Gastrocnemius medialis (tissue), 4 donors: ENCODE measurements around the gene PLEKHN1. TPM values are rescaled to one million over a fixed set of nuclear protein-coding genes. Genes with fewer than 3 reads are reported as not detected.

Source experiments
- ATAC-seq, 2 donors: fragments of 150-250 bp; one replicate each; pipeline ENCODE4 v1.9.1; 2016
- DNase-seq, 2 donors: peaks; one replicate each; pipeline ENCODE4 v3.0.0-alpha.2; 2019
- H3K27ac ChIP-seq, 4 donors: fragments of 200-600 bp; sonication (generic); 1 replicate in 1 of 4; 2 replicates in 3 of 4; pipeline ENCODE4 v1.5.1; 2016 to 2018; ENCODE audit warnings: mild to moderate bottlenecking in 2 of 4, moderate library complexity in 1 of 4
- H3K27me3 ChIP-seq, 3 donors: fragments of 200-600 bp; sonication (generic) in 2 of 3; 1 replicate in 1 of 3; 2 replicates in 2 of 3; pipeline versions ENCODE4 v1.5.1 to v1.6.0; 2016 to 2019; ENCODE audit warnings: mild to moderate bottlenecking in 1 of 3, moderate library complexity in 1 of 3
- H3K36me3 ChIP-seq, 2 donors: fragments of 200-600 bp; sonication (generic) in 1 of 2; one replicate each; pipeline ENCODE4 v1.5.1; 2017 to 2018
- H3K4me1 ChIP-seq, 2 donors: fragments of 200-600 bp; sonication (generic) in 1 of 2; one replicate each; pipeline ENCODE4 v1.5.1; 2016 to 2017; ENCODE audit warnings: mild to moderate bottlenecking in 2 of 2
- H3K4me3 ChIP-seq, 4 donors: fragments of 200-600 bp; sonication (generic) in 3 of 4; 1 replicate in 1 of 4; 2 replicates in 3 of 4; pipeline ENCODE4 v1.5.1; 2016 to 2019; ENCODE audit warnings: mild to moderate bottlenecking in 2 of 4
- H3K9me3 ChIP-seq, 3 donors: fragments of 200-600 bp; sonication (generic) in 2 of 3; 1 replicate in 1 of 3; 2 replicates in 2 of 3; pipeline ENCODE4 v1.5.1; 2016 to 2019
- POLR2A ChIP-seq, 2 donors: fragments of 450-650 bp; IDR thresholded peaks; one replicate each; pipeline ENCODE4 v1.6.1; 2017; ENCODE audit warnings: antibody characterized with exemption in 2 of 2, mild to moderate bottlenecking in 2 of 2, moderate library complexity in 2 of 2
- in situ Hi-C, 4 donors: fragments of 200-750 bp; cut with MboI; loops; one replicate each; pipeline versions ENCODE4 v1.15.0 to v1.8.0; 2017; ENCODE audit warnings: low sequenced_read_pairs in 4 of 4
- intact Hi-C: fragments of 100-400 bp; cut with DNase I; formaldehyde crosslinking; loops from one replicate; pipeline ENCODE4 v1.15.1; 2023; ENCODE audit warnings: low total_unique reads
- total RNA-seq, 4 donors: library from RNA; depleted of rRNA; stranded (reverse); fragments of >200 nt; gene quantifications; one replicate each; pipeline versions ENCODE4 v1.1.0 to v1.2.3, GENCODE V29; 2016
- TF ChIP-seq, protein P1 (sequence below), 5 experiments: fragments of 450-650 bp in 3 of 5; fragments of 200-600 bp in 2 of 5; sonication (generic) in 2 of 5; IDR thresholded peaks in 4 of 5; conservative IDR thresholded peaks in 1 of 5; 1 replicate in 4 of 5; 2 replicates in 1 of 5; pipeline ENCODE4 v1.5.1; 2016 to 2019; ENCODE audit warnings: antibody characterized with exemption in 5 of 5, mild to moderate bottlenecking in 3 of 5, moderate library complexity in 3 of 5

Gene PLEKHN1
- total RNA-seq, 4 donors from 2014 or later, result 0.23 TPM; not detected in 3

DNA sequence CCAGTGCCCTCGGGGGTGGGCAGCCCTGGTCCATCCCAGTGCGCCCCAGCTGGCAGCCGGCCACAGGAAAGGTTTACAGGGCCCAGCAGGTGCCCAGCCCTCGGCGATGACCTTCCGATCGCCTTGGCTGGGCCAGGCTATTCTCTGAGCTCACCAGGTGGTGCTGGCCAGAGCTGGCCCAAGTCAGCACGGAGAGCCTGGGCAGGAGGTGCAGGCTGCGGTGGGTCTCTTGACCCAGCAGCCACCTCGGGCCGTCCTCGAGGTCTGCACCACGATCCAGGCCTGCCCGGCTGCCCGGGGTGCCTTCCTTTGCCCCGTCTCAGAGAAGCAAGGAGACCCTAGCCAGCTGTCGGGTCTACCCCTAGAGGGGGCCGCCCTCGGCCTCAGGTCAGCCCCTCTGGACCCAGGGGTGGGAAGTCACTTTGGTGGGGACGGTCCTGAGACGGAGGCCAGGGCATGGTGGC is 15.2 kb downstream of the PLEKHN1 start:
- H3K36me3 ChIP-seq, result no peaks in the 10 kb centered on the region
- H3K9me3 ChIP-seq, result no peaks in the 10 kb centered on the region
- ATAC-seq, result peak; percentile 4 to 12
- peak overlapping the region; percentile 100 for H3K27ac ChIP-seq
- H3K4me1 ChIP-seq, result peaks cover 29 to 38% of the 10 kb centered on the region in 2 donors
- peak in 1 of 2 donors; percentile 77 for DNase-seq
- peak overlapping the region; percentile 58 to 65 (median 62) for H3K4me3 ChIP-seq
- in situ Hi-C loops (loop anchor here in 2 of 4 donors (10.0 kb wide), 1 partner anchor 83 kb away; no protein-coding TSS in a partner anchor), intact Hi-C loops (loop anchor here (5.0 kb wide), 1 partner anchor 366 kb away; the partner anchor contains the start of gene DVL1)
- no peaks in the 10 kb centered on the region for H3K27me3 ChIP-seq
- no peak for TF ChIP-seq POLR2A (IDR thresholded peaks at IDR 0.05)
- TF ChIP-seq, protein P1, sequence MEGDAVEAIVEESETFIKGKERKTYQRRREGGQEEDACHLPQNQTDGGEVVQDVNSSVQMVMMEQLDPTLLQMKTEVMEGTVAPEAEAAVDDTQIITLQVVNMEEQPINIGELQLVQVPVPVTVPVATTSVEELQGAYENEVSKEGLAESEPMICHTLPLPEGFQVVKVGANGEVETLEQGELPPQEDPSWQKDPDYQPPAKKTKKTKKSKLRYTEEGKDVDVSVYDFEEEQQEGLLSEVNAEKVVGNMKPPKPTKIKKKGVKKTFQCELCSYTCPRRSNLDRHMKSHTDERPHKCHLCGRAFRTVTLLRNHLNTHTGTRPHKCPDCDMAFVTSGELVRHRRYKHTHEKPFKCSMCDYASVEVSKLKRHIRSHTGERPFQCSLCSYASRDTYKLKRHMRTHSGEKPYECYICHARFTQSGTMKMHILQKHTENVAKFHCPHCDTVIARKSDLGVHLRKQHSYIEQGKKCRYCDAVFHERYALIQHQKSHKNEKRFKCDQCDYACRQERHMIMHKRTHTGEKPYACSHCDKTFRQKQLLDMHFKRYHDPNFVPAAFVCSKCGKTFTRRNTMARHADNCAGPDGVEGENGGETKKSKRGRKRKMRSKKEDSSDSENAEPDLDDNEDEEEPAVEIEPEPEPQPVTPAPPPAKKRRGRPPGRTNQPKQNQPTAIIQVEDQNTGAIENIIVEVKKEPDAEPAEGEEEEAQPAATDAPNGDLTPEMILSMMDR (IDR thresholded peaks at IDR 0.05 in 4 of 5, conservative IDR thresholded peaks at IDR 0.05 in 1 of 5), result no peak

DNA sequence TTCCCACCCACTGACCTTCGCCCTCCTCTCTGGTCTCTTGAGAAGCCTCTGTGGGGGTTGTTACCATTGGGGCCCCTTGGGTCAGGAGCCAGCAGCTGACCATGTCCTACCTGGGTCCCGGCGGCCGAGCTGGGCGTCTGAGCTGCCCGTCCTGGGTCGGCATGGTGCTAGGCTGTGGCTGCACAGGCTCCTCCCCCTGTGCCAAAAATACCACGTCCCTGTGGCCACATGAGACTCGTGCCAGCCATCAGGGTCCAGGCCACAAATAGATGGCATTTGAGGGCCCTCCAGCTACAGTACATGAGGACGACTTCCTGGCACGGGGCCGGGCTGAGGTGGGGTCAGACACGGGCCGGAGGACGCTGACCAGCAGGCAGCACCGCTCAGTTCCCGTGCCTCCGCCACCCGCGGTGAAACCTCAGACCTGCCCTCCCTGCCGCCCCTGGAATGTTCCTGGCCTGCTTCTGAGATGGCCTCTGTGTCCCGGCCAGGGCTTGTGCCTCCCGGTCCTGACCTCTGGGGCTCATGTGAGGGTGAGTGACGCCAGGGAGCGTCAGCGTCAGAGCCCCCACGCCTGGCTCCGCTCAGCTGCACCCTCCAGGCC is 15.8 kb downstream of the PLEKHN1 start, which contains the start of gene PERM1:
Gene PERM1, minus strand, starts transcription at position 139 of the 604 bp plus-strand sequence. CDS start 1,064 bp downstream, outside the sequence.
- no peaks in the 10 kb centered on the region for H3K9me3 ChIP-seq
- DNase-seq, result peak; percentile 90 to 99
- H3K4me3 ChIP-seq, result peak within 1 kb of the TSS; percentile 58 to 65 (median 62)
- no peaks in the 10 kb centered on the region for H3K27me3 ChIP-seq
- H3K27ac ChIP-seq, result peak within 1 kb of the TSS; percentile 100
- ATAC-seq, result peak; percentile 47 to 50
- in situ Hi-C loops (loop anchor here in 2 of 4 donors (10.0 kb wide), 1 partner anchor 83 kb away; no protein-coding TSS in a partner anchor), intact Hi-C loops (loop anchor here (1.0 to 5.0 kb wide), 2 partner anchors 18 to 365 kb away; partner anchors contain the start of genes DVL1 and HES4)
- peaks cover 29 to 38% of the 10 kb centered on the region in 2 donors for H3K4me1 ChIP-seq
- no peaks in the 10 kb centered on the region for H3K36me3 ChIP-seq
- TF ChIP-seq, protein P1 (IDR thresholded peaks at IDR 0.05 in 4 of 5, conservative IDR thresholded peaks at IDR 0.05 in 1 of 5), result no peak
- peak; percentile 82 to 87 for TF ChIP-seq POLR2A (IDR thresholded peaks at IDR 0.05)

DNA sequence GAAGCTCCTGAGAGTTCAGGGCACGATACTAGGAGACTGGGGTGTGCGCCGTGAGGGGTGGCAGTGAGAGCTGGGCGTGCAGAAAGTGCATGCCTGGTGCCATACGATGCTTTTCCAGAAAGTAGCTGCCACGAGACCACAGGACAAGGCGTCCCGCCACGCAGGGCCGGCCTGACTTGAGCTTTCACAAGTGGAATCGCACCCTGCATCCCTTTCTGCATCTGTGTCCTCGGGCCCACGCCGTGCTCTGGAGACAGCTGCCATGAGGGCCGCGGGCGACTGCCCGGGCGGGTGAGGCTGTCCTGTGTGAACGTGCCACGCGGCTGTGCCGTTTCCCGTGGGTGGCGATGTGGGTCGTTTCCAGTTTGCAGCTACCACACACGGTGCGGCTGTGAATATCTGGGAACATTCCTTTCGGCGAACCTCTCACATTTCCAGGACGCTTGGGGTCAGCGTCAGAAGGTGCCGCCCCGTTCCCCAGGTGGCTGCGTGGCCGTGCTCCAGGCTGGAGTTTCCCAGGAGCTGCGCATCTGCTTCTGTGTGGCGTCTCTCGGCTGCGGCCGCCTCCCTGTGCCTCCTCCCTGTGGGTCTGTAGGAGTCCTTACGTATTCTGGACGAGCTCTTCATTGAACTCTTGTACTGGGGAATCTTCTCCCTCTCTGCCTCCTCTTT is 16.6 kb downstream of the PLEKHN1 start:
- no peaks in the 10 kb centered on the region for H3K9me3 ChIP-seq
- peak overlapping the region; percentile 100 for H3K27ac ChIP-seq
- H3K4me3 ChIP-seq, result peak overlapping the region; percentile 34 to 65 (median 58)

DNA sequence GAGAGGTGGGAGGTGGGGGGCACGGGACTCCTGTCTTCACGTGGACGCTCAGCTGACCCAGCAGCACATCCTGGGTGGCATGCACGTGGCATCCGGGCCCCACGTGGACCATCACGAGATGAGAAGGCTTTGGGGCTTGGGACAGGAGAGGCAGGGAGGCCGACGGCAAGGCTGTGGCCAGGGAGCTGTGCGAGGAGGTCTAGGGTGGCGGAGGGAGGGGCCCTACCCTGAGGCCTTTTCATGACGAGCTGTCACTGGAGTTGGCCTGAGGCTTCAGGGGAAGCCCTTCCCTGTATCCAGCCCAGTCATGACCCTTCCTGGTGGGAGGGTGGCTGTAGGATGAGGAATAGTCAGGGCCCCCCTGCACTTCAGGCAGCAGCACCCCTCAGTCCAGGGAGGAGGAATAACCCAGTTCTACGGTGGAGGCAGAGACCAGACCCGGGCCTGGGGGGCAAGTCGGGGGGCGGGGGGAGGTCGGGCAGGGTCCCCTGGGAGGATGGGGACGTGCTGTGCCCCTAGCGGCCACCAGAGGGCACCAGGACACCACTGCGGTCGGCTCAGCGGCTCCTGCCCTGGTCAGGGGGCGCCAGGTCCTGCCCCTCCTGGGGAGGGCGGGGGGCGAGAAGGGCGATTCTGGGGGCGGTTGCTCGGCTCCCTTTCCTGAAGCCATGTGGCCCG is 17.7 kb downstream of the PLEKHN1 start:
- in situ Hi-C loops (loop anchor here in 2 of 4 donors (10.0 kb wide), 1 partner anchor 81 kb away; no protein-coding TSS in a partner anchor), intact Hi-C loops (loop anchor here (1.0 to 5.0 kb wide), 2 partner anchors 80 to 363 kb away; partner anchors contain the start of gene DVL1)
- peak overlapping the region; percentile 100 for H3K27ac ChIP-seq
- ATAC-seq, result no peak
- peaks cover 21 to 27% of the 10 kb centered on the region in 2 donors for H3K4me1 ChIP-seq
- H3K4me3 ChIP-seq, result peak overlapping the region in 3 of 4 donors; percentile 37 to 39 (median 37)
- DNase-seq, result peak in 1 of 2 donors; percentile 60
- H3K9me3 ChIP-seq, result no peaks in the 10 kb centered on the region
- TF ChIP-seq, protein P1 (IDR thresholded peaks at IDR 0.05 in 4 of 5, conservative IDR thresholded peaks at IDR 0.05 in 1 of 5), result peak; percentile 49 to 99 (median 75)
- no peak for TF ChIP-seq POLR2A (IDR thresholded peaks at IDR 0.05)
- H3K36me3 ChIP-seq, result no peaks in the 10 kb centered on the region
- H3K27me3 ChIP-seq, result no peaks in the 10 kb centered on the region

More for the DNA sequence above, 16.6 kb downstream of the PLEKHN1 start:
- in situ Hi-C loops (loop anchor here in 2 of 4 donors (10.0 kb wide), 1 partner anchor 82 kb away; no protein-coding TSS in a partner anchor), intact Hi-C loops (loop anchor here (1.0 to 5.0 kb wide), 2 partner anchors 17 to 364 kb away; partner anchors contain the start of genes DVL1 and HES4)
- H3K27me3 ChIP-seq, result no peaks in the 10 kb centered on the region
- ATAC-seq (no peak), DNase-seq (peak in 1 of 2 donors; percentile 68)
- H3K36me3 ChIP-seq, result no peaks in the 10 kb centered on the region
- peaks cover 29 to 37% of the 10 kb centered on the region in 2 donors for H3K4me1 ChIP-seq
- TF ChIP-seq, protein P1 (IDR thresholded peaks at IDR 0.05 in 4 of 5, conservative IDR thresholded peaks at IDR 0.05 in 1 of 5), result no peak
- no peak for TF ChIP-seq POLR2A (IDR thresholded peaks at IDR 0.05)
